HG03457 (cell line): Measurements from ENCODE around the gene SLC25A30.
"Not testable (repeated sequence)": the region's sequence is repeated elsewhere in the genome, so short reads cannot be mapped to it uniquely, and the experiment has no call there.

ENCODE experiments used
- ATAC-seq: cut with Tn5 transposase; IDR thresholded peaks from one replicate; pipeline ENCODE4 v1.9.1; 2021; ENCODE audit warnings: moderate number of reproducible peaks; ENCODE audit not compliant: unreplicated experiment

The SLC25A30 gene

DNA sequence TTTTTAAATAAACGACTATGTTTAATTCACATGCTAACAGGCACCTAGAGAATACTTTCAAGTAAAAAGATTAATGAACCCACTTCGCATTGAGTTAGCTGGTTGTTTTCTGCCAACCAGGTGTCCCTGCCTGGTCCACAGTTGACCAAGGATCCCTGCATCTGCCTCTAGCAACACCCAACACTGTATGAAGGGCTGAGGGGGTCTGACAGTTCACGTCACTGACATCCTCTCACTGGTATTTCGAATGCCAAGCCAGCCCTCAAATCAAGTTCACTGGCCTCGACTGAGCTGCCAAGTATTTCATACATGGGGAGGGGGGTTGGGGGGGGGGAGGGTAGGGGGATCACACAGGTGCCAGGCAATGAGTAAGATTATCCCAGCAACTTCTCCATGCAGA lies 25.4 kb downstream of the SLC25A30 start:
- ATAC-seq: no peak

- ATAC-seq: no peak
Observed at GRCh38 chr13:45391926-45392325, 26.2 kb downstream of the SLC25A30 start.

GRCh38 chr13:45391128-45391527 lies 27.0 kb downstream of the SLC25A30 start:
- not testable (repeated sequence) for ATAC-seq

GRCh38 chr13:45390348-45390747 lies 27.8 kb downstream of the SLC25A30 start:
- not testable (repeated sequence) for ATAC-seq

DNA sequence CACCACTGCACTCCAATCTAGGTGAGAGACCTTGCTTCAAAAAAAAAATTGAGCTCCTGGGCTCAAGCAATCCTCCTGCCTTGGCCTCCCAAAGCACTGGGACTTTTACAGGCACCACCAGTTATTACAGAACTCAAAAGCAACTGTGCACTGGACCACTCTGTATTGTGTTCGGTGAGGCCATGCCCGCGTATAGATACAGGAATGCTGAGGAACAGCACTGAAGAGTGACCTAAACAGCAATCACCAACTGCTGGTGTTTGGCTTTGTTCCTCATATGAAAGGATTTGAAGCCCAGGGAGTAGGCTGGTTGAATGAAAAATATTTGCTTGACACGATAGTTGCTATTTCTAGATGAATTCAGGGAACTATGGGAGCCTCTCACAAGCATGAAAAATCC lies 29.5 kb downstream of the SLC25A30 start:
- no peak for ATAC-seq

GRCh38 chr13:45386892-45387575 lies 31.1 kb downstream of the SLC25A30 start:
- not testable (repeated sequence) for ATAC-seq

DNA sequence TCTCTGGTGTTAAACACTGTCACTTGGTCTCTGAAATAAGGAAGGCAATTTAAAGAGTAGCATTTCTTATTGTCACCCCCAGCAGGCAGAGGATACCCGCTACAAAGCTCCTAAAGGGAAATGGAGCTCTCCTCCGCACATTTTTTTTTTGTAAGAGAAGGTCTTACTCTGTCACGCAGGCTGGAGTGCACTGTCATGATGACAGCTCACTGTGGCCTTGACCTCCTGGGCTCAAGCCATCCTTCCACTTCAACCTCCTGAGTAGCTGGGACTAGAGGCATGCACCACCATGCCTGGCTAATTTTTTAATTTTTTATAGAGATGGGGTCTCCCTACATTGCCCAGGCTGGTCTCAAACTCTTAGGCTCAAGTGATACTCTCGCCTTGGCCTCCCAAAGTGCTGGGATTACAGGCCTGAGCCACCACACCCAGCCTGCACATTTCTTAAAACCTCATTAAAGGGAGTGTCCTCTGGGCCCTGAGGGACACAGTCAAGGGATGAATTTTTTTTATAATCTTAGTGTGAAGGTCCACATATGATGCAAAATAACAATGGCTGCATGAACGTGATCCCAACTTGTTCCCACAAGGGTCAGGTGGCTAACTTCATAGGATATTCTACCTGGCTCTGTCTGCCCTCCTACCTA lies 32.1 kb downstream of the SLC25A30 start:
- ATAC-seq: no peak

GRCh38 chr13:45385320-45385719 lies 32.9 kb downstream of the SLC25A30 start:
- ATAC-seq: no peak

DNA sequence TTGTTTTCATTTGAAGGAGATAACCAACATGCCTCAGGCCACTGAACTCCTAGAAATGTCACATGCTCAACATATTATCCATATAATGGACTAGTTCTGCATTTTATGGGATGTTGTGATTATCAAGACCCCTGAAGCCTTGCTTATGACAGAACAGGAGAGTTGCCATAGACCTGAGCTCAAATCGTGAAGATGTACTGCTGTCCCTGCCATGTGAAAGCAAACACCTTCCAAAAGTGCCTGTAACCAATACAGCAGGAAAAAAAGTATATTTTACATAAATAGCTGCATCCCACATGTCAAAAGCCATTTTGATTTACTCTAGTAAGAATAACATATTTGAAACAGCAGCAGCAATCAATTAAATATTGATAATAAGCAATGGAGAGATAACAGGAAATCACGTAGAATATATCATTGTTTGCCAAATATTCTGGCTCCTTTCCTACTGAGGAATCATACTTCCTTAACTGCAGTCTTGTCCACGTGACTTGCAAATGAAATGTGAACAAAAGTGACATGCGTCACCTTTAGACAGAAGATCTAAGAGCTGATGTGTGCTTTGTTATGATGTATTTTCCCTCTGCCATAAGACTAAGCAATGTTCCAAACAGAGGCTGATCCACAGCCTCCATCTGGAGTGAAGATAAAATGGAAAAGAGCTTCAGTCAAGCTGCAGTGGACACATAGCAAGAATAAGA lies 33.5 kb downstream of the SLC25A30 start:
- ATAC-seq: no peak

- not testable (repeated sequence) for ATAC-seq
Observed at GRCh38 chr13:45382739-45383138, 35.4 kb downstream of the SLC25A30 start.

GRCh38 chr13:45381196-45381595 lies 37.0 kb downstream of the SLC25A30 start:
- no peak for ATAC-seq

DNA sequence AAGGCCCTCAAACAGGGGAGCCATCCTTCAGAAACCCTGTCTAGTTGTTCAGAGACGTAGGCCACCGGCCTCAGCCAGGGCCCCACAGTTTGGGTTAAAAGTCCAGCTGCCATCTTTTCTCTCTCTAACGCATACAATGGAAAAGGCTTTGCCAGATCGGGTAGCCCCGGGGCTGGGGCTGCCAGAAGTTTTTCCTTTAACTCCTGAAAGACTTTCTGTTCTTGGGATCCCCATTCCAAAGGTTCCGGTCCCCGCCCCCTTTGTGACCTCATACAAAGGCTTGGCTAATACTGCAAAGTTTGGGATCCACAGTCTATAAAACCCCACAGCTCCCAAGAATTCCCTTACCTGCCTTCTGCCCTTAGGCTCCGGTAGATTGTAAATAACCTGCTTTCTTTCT lies 37.5 kb downstream of the SLC25A30 start:
- ATAC-seq: not testable (repeated sequence)

DNA sequence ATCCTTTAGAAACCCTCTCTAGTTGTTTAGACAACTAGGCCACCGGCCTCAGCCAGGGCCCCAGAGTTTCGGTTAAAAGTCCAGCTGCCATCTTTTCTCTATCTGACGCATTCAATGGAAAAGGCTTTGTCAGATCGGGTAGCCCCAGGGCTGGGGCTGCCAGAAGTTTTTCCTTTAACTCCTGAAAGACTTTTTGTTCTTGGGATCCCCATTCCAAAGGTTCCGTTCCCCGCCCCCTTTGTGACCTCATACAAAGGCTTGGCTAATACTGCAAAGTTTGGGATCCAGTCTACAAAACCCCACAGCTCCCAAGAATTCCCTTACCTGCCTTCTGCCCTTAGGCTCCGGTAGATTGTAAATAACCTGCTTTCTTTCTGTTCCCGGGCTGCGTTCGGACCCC lies 38.7 kb downstream of the SLC25A30 start:
- not testable (repeated sequence) for ATAC-seq

- ATAC-seq: not testable (repeated sequence)
Observed at GRCh38 chr13:45378786-45379185, 39.4 kb downstream of the SLC25A30 start.

GRCh38 chr13:45377314-45377713 lies 40.9 kb downstream of the SLC25A30 start:
- not testable (repeated sequence) for ATAC-seq

DNA sequence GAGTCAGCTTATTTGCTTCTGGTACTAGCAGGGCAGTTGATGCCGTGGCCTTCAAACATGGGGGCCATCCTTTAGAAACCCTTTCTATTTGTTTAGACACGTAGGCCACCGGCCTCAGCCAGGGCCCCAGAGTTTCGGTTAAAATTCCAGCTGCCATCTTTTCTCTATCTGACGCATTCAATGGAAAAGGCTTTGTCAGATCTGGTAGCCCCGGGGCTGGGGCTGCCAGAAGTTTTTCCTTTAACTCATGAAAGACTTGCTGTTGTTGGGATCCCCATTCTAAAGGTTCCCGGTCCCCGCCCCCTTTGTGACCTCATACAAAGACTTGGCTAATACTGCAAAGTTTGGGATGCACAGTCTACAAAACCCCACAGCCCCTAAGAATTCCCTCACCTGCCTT lies 41.5 kb downstream of the SLC25A30 start:
- not testable (repeated sequence) for ATAC-seq

DNA sequence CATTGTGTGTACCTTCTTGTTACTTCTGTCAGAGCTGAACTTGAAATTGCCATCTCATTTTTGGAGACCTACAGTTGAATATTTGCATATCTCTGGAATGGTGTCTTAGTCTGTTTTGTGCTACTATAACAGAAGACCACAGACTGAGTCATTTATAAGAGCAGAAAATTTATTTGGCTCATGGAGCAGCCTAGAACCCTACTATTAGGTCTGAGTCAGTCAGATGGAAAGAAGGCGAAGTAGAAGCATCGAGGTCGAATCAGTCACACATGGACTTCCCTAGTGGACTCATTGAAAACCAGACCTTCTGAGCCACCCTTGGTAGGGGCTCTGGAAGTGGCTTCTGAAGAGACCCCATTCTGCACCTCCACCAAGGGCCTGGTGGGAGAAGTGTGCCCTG lies 43.3 kb downstream of the SLC25A30 start:
- ATAC-seq: no peak

DNA sequence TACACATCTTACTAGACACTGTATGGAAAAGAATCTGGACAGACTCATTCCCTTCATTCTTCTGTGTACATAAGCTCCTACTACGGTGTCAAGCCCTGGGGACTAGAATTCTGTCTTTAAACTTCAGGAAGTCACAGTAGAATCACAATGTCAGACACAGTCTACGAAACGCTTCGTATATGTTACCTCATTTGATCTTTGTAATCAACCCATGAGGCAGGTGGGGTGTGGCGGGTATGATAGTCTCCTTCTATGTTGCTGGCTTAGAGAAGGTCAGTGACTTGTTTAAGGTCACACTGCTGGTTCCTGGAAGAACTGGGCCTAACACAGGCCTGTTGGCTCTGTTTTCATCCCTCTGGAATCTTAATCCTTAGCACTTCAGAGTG lies 45.0 kb downstream of the SLC25A30 start:
- no peak for ATAC-seq

- ATAC-seq: no peak
Observed at GRCh38 chr13:45372189-45373161, 45.7 kb downstream of the SLC25A30 start.

GRCh38 chr13:45370922-45371406 lies 47.2 kb downstream of the SLC25A30 start:
- no peak for ATAC-seq

GRCh38 chr13:45369116-45369515 lies 49.1 kb downstream of the SLC25A30 start:
- no peak for ATAC-seq
